ENCODE results near the gene DMRTC2. TPM values are rescaled to one million over a fixed set of nuclear protein-coding genes. Genes with fewer than 3 reads are reported as not detected.

Gene DMRTC2
- total RNA-seq, 1 experiment from 2014 or later, result not detected

DNA sequence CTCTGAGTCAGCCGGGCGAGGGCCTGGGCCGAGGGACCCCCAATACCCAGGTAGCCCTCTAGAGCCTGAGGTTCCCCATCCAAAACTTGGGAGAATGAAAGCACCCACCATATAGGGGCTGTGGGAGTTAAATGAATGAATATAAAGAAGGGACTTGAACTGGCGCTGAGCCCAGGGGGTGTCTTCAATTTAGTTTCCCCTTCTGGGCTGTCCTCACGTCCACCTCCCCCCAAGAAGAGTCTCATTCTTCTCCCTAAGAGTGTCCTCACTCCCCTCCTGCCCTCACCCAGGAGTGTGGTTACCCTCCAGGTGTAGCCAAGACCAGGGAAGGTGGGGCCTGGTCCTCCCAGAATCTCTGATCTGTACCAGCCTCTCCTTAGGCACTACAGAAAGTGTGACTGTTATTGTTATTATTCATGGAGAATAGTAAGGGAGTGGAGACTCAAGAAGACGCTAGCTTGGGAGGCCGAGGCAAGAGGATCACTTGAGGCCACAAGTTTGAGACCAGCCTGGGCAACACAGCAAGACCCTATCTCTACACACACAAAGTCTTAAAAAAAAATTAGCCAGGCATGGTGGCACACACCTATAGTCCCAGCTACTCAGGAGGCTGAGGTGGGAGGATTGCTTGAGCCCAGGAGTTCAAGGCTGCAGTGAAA, 35.0 kb downstream of the DMRTC2 start:
- no peaks in the 10 kb centered on the region for H3K27me3 ChIP-seq (ENCODE audit: control insufficient read depth, insufficient read depth, low read length)
- CTCF ChIA-PET, result no interaction called here
- ATAC-seq, result no peak
- intact Hi-C loops (cut with micrococcal nuclease; ENCODE audit: unreplicated experiment) (loop anchor here (5.0 to 10.0 kb wide), 2 partner anchors 55 to 78 kb away; partner anchors contain the start of gene RABAC1), in situ Hi-C loops (cut with HindIII; ENCODE audit: low pct_unique_long_range_greater_than_20kb, low sequenced_read_pairs) (no loop called here)
- no peak overlapping the region for H3K27ac ChIP-seq (ENCODE audit: low read length)
- TF ChIP-seq, protein P1, sequence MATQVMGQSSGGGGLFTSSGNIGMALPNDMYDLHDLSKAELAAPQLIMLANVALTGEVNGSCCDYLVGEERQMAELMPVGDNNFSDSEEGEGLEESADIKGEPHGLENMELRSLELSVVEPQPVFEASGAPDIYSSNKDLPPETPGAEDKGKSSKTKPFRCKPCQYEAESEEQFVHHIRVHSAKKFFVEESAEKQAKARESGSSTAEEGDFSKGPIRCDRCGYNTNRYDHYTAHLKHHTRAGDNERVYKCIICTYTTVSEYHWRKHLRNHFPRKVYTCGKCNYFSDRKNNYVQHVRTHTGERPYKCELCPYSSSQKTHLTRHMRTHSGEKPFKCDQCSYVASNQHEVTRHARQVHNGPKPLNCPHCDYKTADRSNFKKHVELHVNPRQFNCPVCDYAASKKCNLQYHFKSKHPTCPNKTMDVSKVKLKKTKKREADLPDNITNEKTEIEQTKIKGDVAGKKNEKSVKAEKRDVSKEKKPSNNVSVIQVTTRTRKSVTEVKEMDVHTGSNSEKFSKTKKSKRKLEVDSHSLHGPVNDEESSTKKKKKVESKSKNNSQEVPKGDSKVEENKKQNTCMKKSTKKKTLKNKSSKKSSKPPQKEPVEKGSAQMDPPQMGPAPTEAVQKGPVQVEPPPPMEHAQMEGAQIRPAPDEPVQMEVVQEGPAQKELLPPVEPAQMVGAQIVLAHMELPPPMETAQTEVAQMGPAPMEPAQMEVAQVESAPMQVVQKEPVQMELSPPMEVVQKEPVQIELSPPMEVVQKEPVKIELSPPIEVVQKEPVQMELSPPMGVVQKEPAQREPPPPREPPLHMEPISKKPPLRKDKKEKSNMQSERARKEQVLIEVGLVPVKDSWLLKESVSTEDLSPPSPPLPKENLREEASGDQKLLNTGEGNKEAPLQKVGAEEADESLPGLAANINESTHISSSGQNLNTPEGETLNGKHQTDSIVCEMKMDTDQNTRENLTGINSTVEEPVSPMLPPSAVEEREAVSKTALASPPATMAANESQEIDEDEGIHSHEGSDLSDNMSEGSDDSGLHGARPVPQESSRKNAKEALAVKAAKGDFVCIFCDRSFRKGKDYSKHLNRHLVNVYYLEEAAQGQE (IDR thresholded peaks at IDR 0.05; ENCODE audit: insufficient read depth in 1 of 2, low read depth in 2 of 2, low read length in 1 of 2), result no peak
- TF ChIP-seq SIN3A (IDR thresholded peaks at IDR 0.05; ENCODE audit: borderline replicate concordance, insufficient read depth, low read depth, low read length), result no peak
- DNase-seq (ENCODE audit: low read depth, low spot score), result no peak
- peaks cover under 1% of the 10 kb centered on the region for H3K4me1 ChIP-seq (ENCODE audit: control insufficient read depth, insufficient read depth, low read length)
- POLR2A ChIA-PET, result interaction anchor here (0.6 kb wide), 1 partner anchor 19 kb away, joined by 8 read pairs; no protein-coding TSS in a partner anchor
- no peaks in the 10 kb centered on the region for H3K9me3 ChIP-seq (ENCODE audit: control insufficient read depth, insufficient read depth, low read depth, low read length)
- no peak overlapping the region for H3K4me3 ChIP-seq (ENCODE audit: low read depth in 2 of 2, low read length in 2 of 2)
- no TSS peak for BruUV-seq (replicated peaks)
- no peaks in the 10 kb centered on the region; the same call in 1 of the 2 replicates for H3K36me3 ChIP-seq (ENCODE audit: control insufficient read depth, insufficient read depth, low read length)

DNA sequence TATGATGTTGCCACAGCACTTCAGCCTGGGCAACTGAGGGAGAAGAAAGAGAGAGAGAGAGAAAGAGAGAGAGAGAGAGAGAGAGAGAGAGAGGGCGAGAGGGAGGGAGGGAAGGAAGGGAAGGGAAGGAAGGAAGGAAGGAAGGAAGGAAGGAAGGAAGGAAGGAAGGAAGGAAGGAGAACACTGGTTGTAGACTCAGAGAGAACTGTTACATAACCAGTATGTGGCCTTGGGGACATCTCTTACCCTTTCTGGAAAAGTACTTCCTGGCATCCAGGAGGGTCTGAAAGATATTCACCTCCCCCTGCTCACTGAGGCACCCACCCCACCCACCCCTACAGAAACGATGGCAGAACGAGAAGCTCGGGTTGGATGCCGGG, 35.5 kb downstream of the DMRTC2 start:
- POLR2A ChIA-PET, result interaction anchor here (0.6 kb wide), 1 partner anchor 20 kb away, joined by 8 read pairs; no protein-coding TSS in a partner anchor
- DNase-seq (ENCODE audit: low read depth, low spot score), result no peak
- peaks cover 5% of the 10 kb centered on the region for H3K4me1 ChIP-seq (ENCODE audit: control insufficient read depth, insufficient read depth, low read length)
- no peaks in the 10 kb centered on the region for H3K9me3 ChIP-seq (ENCODE audit: control insufficient read depth, insufficient read depth, low read depth, low read length)
- no peak for TF ChIP-seq POLR2AphosphoS5 (IDR thresholded peaks at IDR 0.05; ENCODE audit: low read depth, low read length)
- TF ChIP-seq, protein P1 (IDR thresholded peaks at IDR 0.05; ENCODE audit: insufficient read depth in 1 of 2, low read depth in 2 of 2, low read length in 1 of 2), result no peak
- no peak for TF ChIP-seq TCF7L2 (IDR thresholded peaks at IDR 0.05; ENCODE audit: low read depth, low read length)
- TF ChIP-seq, protein P2, sequence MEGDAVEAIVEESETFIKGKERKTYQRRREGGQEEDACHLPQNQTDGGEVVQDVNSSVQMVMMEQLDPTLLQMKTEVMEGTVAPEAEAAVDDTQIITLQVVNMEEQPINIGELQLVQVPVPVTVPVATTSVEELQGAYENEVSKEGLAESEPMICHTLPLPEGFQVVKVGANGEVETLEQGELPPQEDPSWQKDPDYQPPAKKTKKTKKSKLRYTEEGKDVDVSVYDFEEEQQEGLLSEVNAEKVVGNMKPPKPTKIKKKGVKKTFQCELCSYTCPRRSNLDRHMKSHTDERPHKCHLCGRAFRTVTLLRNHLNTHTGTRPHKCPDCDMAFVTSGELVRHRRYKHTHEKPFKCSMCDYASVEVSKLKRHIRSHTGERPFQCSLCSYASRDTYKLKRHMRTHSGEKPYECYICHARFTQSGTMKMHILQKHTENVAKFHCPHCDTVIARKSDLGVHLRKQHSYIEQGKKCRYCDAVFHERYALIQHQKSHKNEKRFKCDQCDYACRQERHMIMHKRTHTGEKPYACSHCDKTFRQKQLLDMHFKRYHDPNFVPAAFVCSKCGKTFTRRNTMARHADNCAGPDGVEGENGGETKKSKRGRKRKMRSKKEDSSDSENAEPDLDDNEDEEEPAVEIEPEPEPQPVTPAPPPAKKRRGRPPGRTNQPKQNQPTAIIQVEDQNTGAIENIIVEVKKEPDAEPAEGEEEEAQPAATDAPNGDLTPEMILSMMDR (IDR thresholded peaks at IDR 0.05), result no peak
- no peak for TF ChIP-seq SIN3A (IDR thresholded peaks at IDR 0.05; ENCODE audit: borderline replicate concordance, insufficient read depth, low read depth, low read length)
- no TSS peak for BruUV-seq (replicated peaks)
- no peaks in the 10 kb centered on the region for H3K27me3 ChIP-seq (ENCODE audit: control insufficient read depth, insufficient read depth, low read length)
- in situ Hi-C loops (cut with HindIII; ENCODE audit: low pct_unique_long_range_greater_than_20kb, low sequenced_read_pairs) (no loop called here), intact Hi-C loops (cut with micrococcal nuclease; ENCODE audit: unreplicated experiment) (loop anchor here (10.0 kb wide), 1 partner anchor 54 kb away; no protein-coding TSS in a partner anchor)
- H3K4me3 ChIP-seq (ENCODE audit: low read depth in 2 of 2, low read length in 2 of 2), result no peak overlapping the region
- H3K27ac ChIP-seq (ENCODE audit: low read length), result no peak overlapping the region
- CTCF ChIA-PET, result no interaction called here
- H3K36me3 ChIP-seq (ENCODE audit: control insufficient read depth, insufficient read depth, low read length), result no peaks in the 10 kb centered on the region; the same call in 1 of the 2 replicates
- ATAC-seq, result no peak
